Measurements from ENCODE around the gene CHST2.
A peak's percentile ranks its signal among the peaks of the same experiment; 100 is the strongest.

CHST2 gene

GRCh38 chr3:143170676-143171075 is 51.1 kb downstream of the CHST2 start:
- peak; percentile 25 for DNase-seq

DNA sequence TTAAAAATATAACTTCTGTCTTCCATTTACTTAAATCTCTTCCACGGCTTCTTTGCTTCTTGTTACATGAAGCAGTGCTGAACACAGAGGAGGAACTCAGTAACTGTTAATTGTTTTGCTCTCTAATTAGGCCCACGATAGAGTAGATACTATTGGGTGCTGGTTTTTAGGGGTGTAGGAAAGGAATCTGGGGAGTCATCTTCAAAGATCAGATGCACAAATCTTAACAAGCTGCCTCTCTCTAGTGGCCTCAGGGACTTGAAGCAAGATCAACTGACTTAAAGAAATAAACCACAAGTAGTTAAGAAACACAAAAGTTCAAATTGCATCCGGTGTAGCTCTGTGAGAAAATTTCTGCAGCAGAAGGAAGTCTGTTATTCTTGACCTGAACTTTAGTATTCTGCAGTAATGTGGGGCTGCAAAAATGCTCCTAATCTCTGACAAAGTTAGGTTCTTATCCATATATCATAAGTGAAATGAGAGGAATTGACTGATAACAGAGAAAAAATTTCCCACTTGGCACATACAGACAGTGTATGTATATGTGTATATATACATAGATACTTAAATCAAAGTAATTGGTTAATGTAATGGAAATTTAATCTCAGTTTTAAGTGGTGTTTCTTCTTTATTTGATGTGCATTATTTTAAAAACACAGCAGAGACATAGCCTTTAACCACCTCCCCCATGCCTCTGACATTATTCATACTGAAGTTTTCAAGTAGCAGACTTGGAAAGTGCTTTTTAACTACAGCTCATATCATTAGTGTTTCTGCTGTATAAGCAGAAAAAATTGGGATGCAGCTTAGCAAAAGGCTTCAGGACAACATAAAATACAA is 51.8 kb downstream of the CHST2 start:
- peak; percentile 55 for DNase-seq

DNA sequence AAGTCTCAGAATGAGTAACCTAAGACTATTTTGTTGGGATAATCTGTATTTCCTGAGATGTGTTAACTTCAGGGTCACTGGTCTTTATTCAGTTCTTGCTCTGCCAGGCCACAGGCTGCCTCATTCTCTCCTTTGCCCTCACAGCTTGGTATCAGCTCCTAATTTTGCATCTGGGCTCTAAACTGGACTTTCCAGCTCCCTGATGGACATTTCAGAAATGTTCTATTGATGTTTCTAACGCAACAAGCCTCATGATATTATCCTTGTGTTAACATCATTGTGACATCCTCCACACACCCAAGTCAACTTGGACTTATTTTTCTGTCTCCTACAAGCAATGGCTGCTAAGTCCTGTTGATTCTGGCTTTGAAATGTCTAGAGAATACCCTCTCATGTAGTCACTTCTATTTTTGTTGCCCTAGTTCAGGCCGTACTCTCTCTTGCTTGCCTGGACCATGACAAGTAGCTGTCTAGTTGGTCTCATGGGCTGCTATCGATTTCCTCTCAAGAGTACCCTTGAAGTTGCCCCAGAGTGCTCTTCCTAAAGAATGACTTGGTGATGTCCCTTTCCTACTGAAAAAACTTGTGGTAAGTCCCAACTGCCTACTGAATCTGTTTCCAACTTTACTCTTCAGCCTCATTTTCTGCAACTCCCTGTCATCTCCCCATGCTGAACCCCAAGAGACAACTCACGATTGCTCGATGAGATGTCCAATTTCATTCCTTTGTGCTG is 52.7 kb downstream of the CHST2 start:
- DNase-seq, result no peak

- no peak for DNase-seq
Observed at GRCh38 chr3:143172795-143173145, 53.2 kb downstream of the CHST2 start.

GRCh38 chr3:143173242-143173641 is 53.7 kb downstream of the CHST2 start:
- DNase-seq, result no peak

Measured in fibroblast of skin of right quadriceps (primary cell).